Measurements from ENCODE around the gene LPCAT2. TPM values are rescaled to one million over a fixed set of nuclear protein-coding genes. Genes with fewer than 3 reads are reported as not detected.

LPCAT2 gene, protein sequence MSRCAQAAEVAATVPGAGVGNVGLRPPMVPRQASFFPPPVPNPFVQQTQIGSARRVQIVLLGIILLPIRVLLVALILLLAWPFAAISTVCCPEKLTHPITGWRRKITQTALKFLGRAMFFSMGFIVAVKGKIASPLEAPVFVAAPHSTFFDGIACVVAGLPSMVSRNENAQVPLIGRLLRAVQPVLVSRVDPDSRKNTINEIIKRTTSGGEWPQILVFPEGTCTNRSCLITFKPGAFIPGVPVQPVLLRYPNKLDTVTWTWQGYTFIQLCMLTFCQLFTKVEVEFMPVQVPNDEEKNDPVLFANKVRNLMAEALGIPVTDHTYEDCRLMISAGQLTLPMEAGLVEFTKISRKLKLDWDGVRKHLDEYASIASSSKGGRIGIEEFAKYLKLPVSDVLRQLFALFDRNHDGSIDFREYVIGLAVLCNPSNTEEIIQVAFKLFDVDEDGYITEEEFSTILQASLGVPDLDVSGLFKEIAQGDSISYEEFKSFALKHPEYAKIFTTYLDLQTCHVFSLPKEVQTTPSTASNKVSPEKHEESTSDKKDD
- total RNA-seq: 12.0 and 17.4 TPM in 2 replicates

DNA sequence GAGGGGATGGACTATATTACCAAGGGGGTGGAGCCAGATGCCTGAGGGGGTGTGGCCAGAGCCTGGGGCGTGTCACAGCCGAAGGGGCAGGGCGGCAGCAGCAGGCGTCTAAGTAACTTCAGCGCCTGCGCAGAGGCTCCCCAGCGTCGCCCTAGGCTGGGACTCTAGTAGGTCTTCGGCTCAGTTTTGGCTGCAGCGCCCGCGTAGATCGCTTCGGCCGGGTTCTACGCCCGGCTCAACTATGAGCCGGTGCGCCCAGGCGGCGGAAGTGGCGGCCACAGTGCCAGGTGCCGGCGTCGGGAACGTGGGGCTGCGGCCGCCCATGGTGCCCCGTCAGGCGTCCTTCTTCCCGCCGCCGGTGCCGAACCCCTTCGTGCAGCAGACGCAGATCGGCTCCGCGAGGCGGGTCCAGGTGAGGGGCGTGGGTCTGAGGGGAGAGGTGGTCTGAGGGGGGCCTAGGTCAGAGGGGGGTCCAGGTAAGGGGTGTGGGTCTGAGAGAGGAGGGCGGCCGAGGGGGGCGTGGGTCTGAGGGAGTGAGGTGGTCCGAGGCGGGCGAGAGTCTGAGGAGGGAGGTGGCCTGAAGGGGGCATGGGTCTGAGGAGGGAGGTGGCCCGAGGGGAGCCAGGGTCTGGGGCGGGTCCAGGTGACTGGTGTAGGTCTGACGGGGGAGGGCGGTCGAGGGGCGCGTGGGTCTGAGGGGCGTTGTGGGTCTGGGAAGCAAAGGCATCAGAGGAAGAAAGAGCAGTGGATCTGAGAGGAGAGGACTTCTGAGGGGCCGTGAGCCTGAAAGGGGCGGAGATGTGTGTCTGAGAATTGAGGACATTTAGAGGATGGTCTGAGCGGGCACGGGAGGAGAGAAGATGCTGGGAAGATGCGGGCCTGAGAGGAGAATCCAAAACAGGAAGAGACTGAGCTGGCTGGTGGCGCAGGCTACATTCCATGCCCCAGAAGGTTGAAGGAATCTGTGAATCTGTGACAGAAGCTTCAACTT, at the start of gene LPCAT2:
TSS of gene LPCAT2 (plus strand) at position 132 of the 991 bp plus-strand sequence. CDS start at position 242, 110 bp downstream.

DNA sequence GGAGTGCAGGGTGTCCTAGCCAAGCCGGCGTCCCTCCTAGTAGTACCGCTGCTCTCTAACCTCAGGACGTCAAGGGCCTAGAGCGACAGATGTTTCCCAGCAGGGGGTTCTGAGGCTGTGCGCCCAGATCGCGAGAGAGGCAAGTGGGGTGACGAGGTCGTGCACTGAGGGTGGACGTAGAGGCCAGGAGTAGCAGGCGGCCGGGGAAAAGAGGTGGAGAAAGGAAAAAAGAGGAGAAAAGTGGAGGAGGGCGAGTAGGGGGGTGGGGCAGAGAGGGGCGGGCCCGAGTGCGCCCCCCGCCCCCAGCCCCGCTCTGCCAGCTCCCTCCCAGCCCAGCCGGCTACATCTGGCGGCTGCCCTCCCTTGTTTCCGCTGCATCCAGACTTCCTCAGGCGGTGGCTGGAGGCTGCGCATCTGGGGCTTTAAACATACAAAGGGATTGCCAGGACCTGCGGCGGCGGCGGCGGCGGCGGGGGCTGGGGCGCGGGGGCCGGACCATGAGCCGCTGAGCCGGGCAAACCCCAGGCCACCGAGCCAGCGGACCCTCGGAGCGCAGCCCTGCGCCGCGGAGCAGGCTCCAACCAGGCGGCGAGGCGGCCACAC, 29.9 kb upstream of the LPCAT2 start, which contains the start of gene MMP2:
TSS of gene MMP2 (plus strand) at position 372 of the 603 bp plus-strand sequence. CDS start 282 bp downstream, outside the sequence.

DNA sequence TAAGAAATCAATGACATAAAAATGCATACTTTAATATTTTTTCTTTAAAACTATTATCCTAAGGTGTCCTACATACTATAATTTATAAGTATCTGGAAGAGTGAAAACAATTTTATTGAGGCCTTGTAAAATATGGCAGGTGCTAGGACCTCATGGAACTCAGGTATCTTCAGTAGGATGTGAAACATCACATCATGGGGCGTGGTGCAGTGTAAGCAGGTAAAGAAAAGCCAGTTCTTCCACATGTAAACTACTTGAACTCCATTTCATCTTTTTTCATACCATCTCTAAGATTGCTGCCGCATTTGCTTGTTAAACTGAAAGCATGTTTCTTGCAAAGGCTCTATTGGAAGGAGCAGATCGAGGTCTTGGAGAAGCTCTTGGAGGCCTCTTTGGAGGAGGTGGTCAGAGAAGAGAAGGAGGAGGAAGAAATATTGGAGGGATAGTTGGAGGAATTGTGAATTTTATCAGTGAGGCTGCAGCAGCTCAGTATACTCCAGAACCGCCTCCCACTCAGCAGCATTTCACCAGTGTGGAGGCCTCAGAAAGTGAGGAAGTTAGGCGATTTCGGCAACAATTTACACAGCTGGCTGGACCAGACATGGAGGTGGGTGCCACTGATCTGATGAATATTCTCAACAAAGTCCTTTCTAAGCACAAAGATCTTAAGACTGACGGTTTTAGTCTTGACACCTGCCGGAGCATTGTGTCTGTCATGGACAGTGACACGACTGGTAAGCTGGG, 57.7 kb downstream of the LPCAT2 start, which contains the start of gene CAPNS2:
TSS of gene CAPNS2 (plus strand) at position 253 of the 744 bp plus-strand sequence. CDS start at position 326, 73 bp downstream.

Other genes starting within 250 kb of the LPCAT2 start
- gene IRX6, start 184.9 kb upstream of the LPCAT2 start, total RNA-seq: not detected in 2 replicates
- gene MMP2, start 29.9 kb upstream of the LPCAT2 start, total RNA-seq: 2.1 and 29.1 TPM in 2 replicates
- 14.7 and 87.5 TPM in 2 replicates for gene CAPNS2, start 57.6 kb downstream of the LPCAT2 start, total RNA-seq
- gene SLC6A2, start 146.9 kb downstream of the LPCAT2 start, total RNA-seq: 1.0 and 1.4 TPM in 2 replicates